Measurements from ENCODE around the gene PLG.
"Not testable (repeated sequence)": the region's sequence is repeated elsewhere in the genome, so short reads cannot be mapped to it uniquely, and the experiment has no call there.

Gene PLG

GRCh38 chr6:160766657-160766988, 64.6 kb downstream of the PLG start:
- no peak for DNase-seq (ENCODE audit: low read depth)
- no peak overlapping the region for H3K4me3 ChIP-seq (ENCODE audit: low read depth, low read length)
- TF ChIP-seq CTCF (IDR thresholded peaks at IDR 0.05; ENCODE audit: control insufficient read depth, extremely low read depth, insufficient read depth): no peak

GRCh38 chr6:160766989-160767646, 65.1 kb downstream of the PLG start:
- DNase-seq (ENCODE audit: low read depth): peak; percentile 15
- peak; percentile 60 for TF ChIP-seq CTCF (IDR thresholded peaks at IDR 0.05; ENCODE audit: control insufficient read depth, extremely low read depth, insufficient read depth)
- no peak overlapping the region for H3K4me3 ChIP-seq (ENCODE audit: low read depth, low read length)

GRCh38 chr6:160767647-160768019, 65.6 kb downstream of the PLG start:
- TF ChIP-seq CTCF (IDR thresholded peaks at IDR 0.05; ENCODE audit: control insufficient read depth, extremely low read depth, insufficient read depth): no peak
- no peak for DNase-seq (ENCODE audit: low read depth)
- no peak overlapping the region for H3K4me3 ChIP-seq (ENCODE audit: low read depth, low read length)

GRCh38 chr6:160768101-160768500, 66.1 kb downstream of the PLG start:
- no peak for DNase-seq (ENCODE audit: low read depth)
- TF ChIP-seq CTCF (IDR thresholded peaks at IDR 0.05; ENCODE audit: control insufficient read depth, extremely low read depth, insufficient read depth): no peak
- no peak overlapping the region for H3K4me3 ChIP-seq (ENCODE audit: low read depth, low read length)

- DNase-seq (ENCODE audit: low read depth): no peak
- TF ChIP-seq CTCF (IDR thresholded peaks at IDR 0.05; ENCODE audit: control insufficient read depth, extremely low read depth, insufficient read depth): no peak
- no peak overlapping the region for H3K4me3 ChIP-seq (ENCODE audit: low read depth, low read length)
Measured at GRCh38 chr6:160774399-160774798, 72.4 kb downstream of the PLG start.

- no peak for TF ChIP-seq CTCF (IDR thresholded peaks at IDR 0.05; ENCODE audit: control insufficient read depth, extremely low read depth, insufficient read depth)
- DNase-seq (ENCODE audit: low read depth): no peak
- no peak overlapping the region for H3K4me3 ChIP-seq (ENCODE audit: low read depth, low read length)
Measured at GRCh38 chr6:160775792-160776580, 73.9 kb downstream of the PLG start.

GRCh38 chr6:160779095-160779494, 77.1 kb downstream of the PLG start:
- not testable (repeated sequence) for H3K4me3 ChIP-seq (ENCODE audit: low read depth, low read length); DNase-seq (ENCODE audit: low read depth)

GRCh38 chr6:160780656-160781055, 78.6 kb downstream of the PLG start:
- DNase-seq (ENCODE audit: low read depth): not testable (repeated sequence)

More at GRCh38 chr6:160780656-160781055, 78.6 kb downstream of the PLG start:
- not testable (repeated sequence) for H3K4me3 ChIP-seq (ENCODE audit: low read depth, low read length)
